Trophoblast cell (in vitro differentiated cells and primary cell): ENCODE measurements around the gene PTGER2.

Experiments
- DNase-seq, 2 donors: peaks; one replicate each; pipeline ENCODE4 v3.0.0-alpha.2; 2016
- H2AFZ ChIP-seq: 2 replicates; pipeline ENCODE4 v1.6.1; 2013; ENCODE audit warnings: low read length, moderate library complexity, mild to moderate bottlenecking; ENCODE audit not compliant: insufficient read depth, poor library complexity
- H2AK5ac ChIP-seq: 2 replicates; pipeline ENCODE4 v1.6.1; 2013; ENCODE audit warnings: mild to moderate bottlenecking, low read length
- H2BK120ac ChIP-seq: 2 replicates; pipeline ENCODE4 v1.6.1; 2013; ENCODE audit warnings: low read length, mild to moderate bottlenecking, moderate library complexity; ENCODE audit not compliant: insufficient read depth, poor library complexity
- H2BK12ac ChIP-seq: 2 replicates; pipeline ENCODE4 v1.6.1; 2013; ENCODE audit warnings: mild to moderate bottlenecking, low read length, moderate library complexity
- H2BK5ac ChIP-seq: 2 replicates; pipeline ENCODE4 v1.6.1; 2013; ENCODE audit warnings: low read length, low read depth, moderate library complexity, mild to moderate bottlenecking; ENCODE audit not compliant: poor library complexity
- H3K14ac ChIP-seq: 2 replicates; pipeline ENCODE4 v1.6.1; 2013; ENCODE audit warnings: mild to moderate bottlenecking, low read length
- H3K18ac ChIP-seq: 2 replicates; pipeline ENCODE4 v1.6.1; 2013; ENCODE audit warnings: mild to moderate bottlenecking, low read length
- H3K23ac ChIP-seq: 2 replicates; pipeline ENCODE4 v1.6.1; 2013; ENCODE audit warnings: low read length
- H3K27ac ChIP-seq: 2 replicates; pipeline ENCODE4 v1.5.1; 2013; ENCODE audit warnings: low read depth, mild to moderate bottlenecking, inconsistent platforms, low read length, moderate library complexity
- H3K27me3 ChIP-seq: 2 replicates; pipeline ENCODE4 v1.6.1; 2013; ENCODE audit warnings: inconsistent platforms, mild to moderate bottlenecking, low read length, moderate library complexity; ENCODE audit not compliant: insufficient read depth
- H3K36me3 ChIP-seq, 2 experiments: 1 replicate in 1 of 2; 2 replicates in 1 of 2; pipeline ENCODE4 v1.6.1; 2013; ENCODE audit warnings: low read length in 2 of 2, mild to moderate bottlenecking in 2 of 2, moderate library complexity in 1 of 2; ENCODE audit not compliant: insufficient read depth in 2 of 2, control insufficient read depth in 1 of 2
- H3K4ac ChIP-seq: 2 replicates; pipeline ENCODE4 v1.6.1; 2013; ENCODE audit warnings: low read depth, mild to moderate bottlenecking, low read length, moderate library complexity
- H3K4me1 ChIP-seq, 2 experiments: 1 replicate in 1 of 2; 2 replicates in 1 of 2; pipeline ENCODE4 v1.6.1; 2013; ENCODE audit warnings: low read length in 2 of 2, mild to moderate bottlenecking in 2 of 2, moderate library complexity in 1 of 2; ENCODE audit not compliant: insufficient read depth in 2 of 2, control insufficient read depth in 1 of 2
- H3K4me2 ChIP-seq: 2 replicates; pipeline ENCODE4 v1.6.1; 2013; ENCODE audit warnings: inconsistent platforms, mild to moderate bottlenecking, low read length, moderate library complexity
- H3K4me3 ChIP-seq: 2 replicates; pipeline ENCODE4 v1.5.1; 2013; ENCODE audit warnings: mild to moderate bottlenecking, low read depth, low read length, inconsistent platforms
- H3K79me1 ChIP-seq: one replicate; pipeline ENCODE4 v1.6.1; 2013; ENCODE audit warnings: low read length
- H3K79me2 ChIP-seq: 2 replicates; pipeline ENCODE4 v1.6.1; 2013; ENCODE audit warnings: low read length, mild to moderate bottlenecking; ENCODE audit not compliant: control insufficient read depth, insufficient read depth, poor library complexity
- H3K9ac ChIP-seq: 2 replicates; pipeline ENCODE4 v1.6.1; 2013; ENCODE audit warnings: mild to moderate bottlenecking, low read length
- H3K9me3 ChIP-seq: 2 replicates; pipeline ENCODE4 v1.6.1; 2013; ENCODE audit warnings: low read depth, mild to moderate bottlenecking, control low read depth, inconsistent platforms, low read length; ENCODE audit not compliant: insufficient read depth
- H4K12ac ChIP-seq: 2 replicates; pipeline ENCODE4 v1.6.1; 2013; ENCODE audit warnings: low read depth, mild to moderate bottlenecking, low read length, moderate library complexity
- H4K8ac ChIP-seq: 2 replicates; pipeline ENCODE4 v1.6.1; 2013; ENCODE audit warnings: low read depth, mild to moderate bottlenecking, low read length, moderate library complexity
- H4K91ac ChIP-seq: one replicate; pipeline ENCODE4 v1.6.1; 2013; ENCODE audit warnings: low read depth, mild to moderate bottlenecking, low read length, moderate library complexity
- whole genome bisulfite sequencing: extraction: QIAGEN DNeasy Blood & Tissue Kit; methylation state at CpG from one replicate; pipeline ENCODE4 v1.1.7; 2013; ENCODE audit warnings: missing lambda C conversion rate; ENCODE audit not compliant: insufficient read length, insufficient coverage; ENCODE audit errors: extremely low coverage; 5-methylcytosine and 5-hydroxymethylcytosine counted together

The PTGER2 gene

DNA sequence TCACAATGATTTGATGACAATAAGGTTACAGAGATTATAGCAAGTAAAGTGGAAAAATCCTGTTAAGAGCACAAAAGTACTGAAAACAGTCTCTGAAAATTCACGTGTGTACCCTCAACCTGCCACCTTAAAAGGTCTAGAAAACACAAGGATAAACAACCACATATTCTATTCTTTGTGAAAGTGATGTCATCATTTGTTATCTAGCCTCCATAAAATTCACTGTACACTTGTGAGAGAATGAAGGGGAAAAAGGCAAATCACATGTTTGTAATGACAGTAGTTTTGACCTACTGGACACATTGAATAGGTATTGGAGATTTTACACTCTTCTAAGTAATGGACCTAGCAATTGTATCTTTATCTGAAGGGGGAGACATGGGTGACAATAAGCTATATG lies 42.6 kb upstream of the PTGER2 start:
- no peak overlapping the region for H4K8ac ChIP-seq
- no peak overlapping the region for H3K14ac ChIP-seq
- H3K4me2 ChIP-seq, result no peak overlapping the region
- no peaks in the 10 kb centered on the region for H3K79me2 ChIP-seq
- H3K4me1 ChIP-seq, result peaks cover 3 to 8% of the 10 kb centered on the region in 2 experiments
- no peak overlapping the region for H3K9ac ChIP-seq
- no peak overlapping the region for H3K23ac ChIP-seq
- H3K18ac ChIP-seq, result no peak overlapping the region
- peaks cover 33% of the 10 kb centered on the region for H3K27me3 ChIP-seq
- peaks cover 2% of the 10 kb centered on the region for H3K9me3 ChIP-seq
- no CpG with 5 or more reads among the region's 1 CpG for WGBS
- no peak overlapping the region for H4K12ac ChIP-seq
- DNase-seq, result no peak
- no peak overlapping the region for H3K4ac ChIP-seq
- no peaks in the 10 kb centered on the region for H3K36me3 ChIP-seq
- H2BK5ac ChIP-seq, result no peak overlapping the region
- no peak overlapping the region for H4K91ac ChIP-seq
- H2AK5ac ChIP-seq, result no peak overlapping the region
- no peak overlapping the region for H2BK120ac ChIP-seq
- no peak overlapping the region for H3K4me3 ChIP-seq
- H3K27ac ChIP-seq, result no peak overlapping the region
- no peak overlapping the region for H2AFZ ChIP-seq
- no peaks in the 10 kb centered on the region for H3K79me1 ChIP-seq
- H2BK12ac ChIP-seq, result no peak overlapping the region

DNA sequence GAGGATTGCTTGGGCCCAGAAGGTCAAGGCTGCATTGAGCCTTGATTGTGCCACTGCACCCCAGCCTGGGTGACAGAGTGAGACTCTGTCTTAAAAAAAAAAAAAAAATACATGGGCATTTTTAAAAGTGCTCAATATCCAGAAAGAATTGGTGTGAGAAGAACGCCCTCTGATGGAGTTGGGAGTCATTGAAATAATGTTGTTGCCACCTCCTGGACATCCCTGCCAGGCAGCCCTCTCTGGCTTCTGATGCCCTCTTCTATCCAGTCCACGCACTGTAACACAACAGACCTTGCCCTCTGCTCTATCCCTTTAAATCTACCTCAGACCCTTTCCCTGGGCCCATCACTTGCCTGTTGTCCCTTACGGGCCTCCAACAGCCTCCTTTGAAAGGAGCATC lies 41.7 kb upstream of the PTGER2 start:
- Histone ChIP-seq H3K79me1 (no peaks in the 10 kb centered on the region), H3K4ac (no peak overlapping the region), H3K18ac (no peak overlapping the region), H2BK120ac (no peak overlapping the region), H3K79me2 (no peaks in the 10 kb centered on the region), H2AFZ (no peak overlapping the region), H4K91ac (no peak overlapping the region), H3K4me1 (peaks cover 3 to 8% of the 10 kb centered on the region in 2 experiments), H3K9me3 (no peaks in the 10 kb centered on the region), H2BK12ac (no peak overlapping the region), H4K12ac (no peak overlapping the region), H3K36me3 (no peaks in the 10 kb centered on the region), H3K23ac (no peak overlapping the region), H3K9ac (no peak overlapping the region), H2BK5ac (no peak overlapping the region), H4K8ac (no peak overlapping the region), H3K4me2 (no peak overlapping the region), H3K27ac (no peak overlapping the region), H2AK5ac (no peak overlapping the region), H3K4me3 (no peak overlapping the region), H3K27me3 (peaks cover 24% of the 10 kb centered on the region), H3K14ac (no peak overlapping the region)
- no peak for DNase-seq
- WGBS, result no CpG with 5 or more reads among the region's 3 CpGs

DNA sequence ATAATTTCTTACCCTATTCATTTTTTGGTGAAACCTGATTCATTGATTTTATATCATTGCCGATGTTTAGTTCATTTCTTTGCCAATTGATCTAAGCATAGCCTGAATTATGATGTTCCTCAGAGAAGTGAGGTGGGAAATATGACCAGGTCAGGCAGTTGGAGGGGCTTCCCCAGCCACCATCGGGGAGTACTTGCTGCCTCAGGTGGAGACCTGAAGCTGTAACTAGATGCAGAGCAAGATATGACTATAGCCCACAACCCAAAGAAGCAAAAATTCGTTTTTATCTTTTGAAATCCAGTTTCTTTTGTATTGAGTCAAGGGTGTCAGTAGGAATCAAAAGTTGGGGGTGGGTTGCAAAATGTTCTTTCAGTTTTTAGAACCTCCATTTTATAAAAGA lies 38.7 kb upstream of the PTGER2 start:
- H3K9ac ChIP-seq, result no peak overlapping the region
- no peaks in the 10 kb centered on the region for H3K27me3 ChIP-seq
- H3K79me2 ChIP-seq, result no peaks in the 10 kb centered on the region
- no CpG with 5 or more reads among the region's 3 CpGs for WGBS
- H3K18ac ChIP-seq, result no peak overlapping the region
- no peak overlapping the region for H4K8ac ChIP-seq
- H3K27ac ChIP-seq, result no peak overlapping the region
- H4K12ac ChIP-seq, result no peak overlapping the region
- no peak overlapping the region for H3K4me2 ChIP-seq
- no peak overlapping the region for H4K91ac ChIP-seq
- H2AK5ac ChIP-seq, result no peak overlapping the region
- no peak overlapping the region for H2BK5ac ChIP-seq
- no peaks in the 10 kb centered on the region for H3K79me1 ChIP-seq
- no peak overlapping the region for H2AFZ ChIP-seq
- no peak overlapping the region for H2BK12ac ChIP-seq
- H3K4me1 ChIP-seq, result peaks cover 0 to 2% of the 10 kb centered on the region in 2 experiments
- H3K23ac ChIP-seq, result no peak overlapping the region
- no peaks in the 10 kb centered on the region for H3K9me3 ChIP-seq
- H3K36me3 ChIP-seq, result no peaks in the 10 kb centered on the region
- no peak overlapping the region for H3K14ac ChIP-seq
- no peak for DNase-seq
- no peak overlapping the region for H3K4me3 ChIP-seq
- H3K4ac ChIP-seq, result no peak overlapping the region
- no peak overlapping the region for H2BK120ac ChIP-seq

DNA sequence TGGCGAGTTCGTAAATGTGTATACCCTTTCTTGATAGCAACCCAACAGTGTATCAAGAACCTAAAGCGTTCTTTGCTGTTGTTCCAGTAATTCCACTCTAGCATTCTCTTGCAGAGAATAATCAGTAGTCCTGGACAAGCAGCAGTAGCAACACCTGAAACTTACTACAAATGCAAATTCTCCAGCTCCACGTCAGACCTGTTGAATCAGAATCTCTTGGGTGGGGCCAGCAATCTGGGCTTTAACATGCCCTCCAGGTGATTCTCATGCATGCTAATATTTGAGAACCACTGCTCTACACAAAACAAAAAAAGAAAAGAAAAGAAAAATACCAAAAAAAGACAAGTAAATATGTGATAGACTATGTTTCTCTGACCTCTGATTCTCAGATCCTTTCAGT lies 36.6 kb upstream of the PTGER2 start:
- no peak overlapping the region for H4K12ac ChIP-seq
- H3K9ac ChIP-seq, result no peak overlapping the region
- no peak overlapping the region for H3K4me2 ChIP-seq
- H3K18ac ChIP-seq, result no peak overlapping the region
- peaks cover 0 to 2% of the 10 kb centered on the region in 2 experiments for H3K4me1 ChIP-seq
- no peak overlapping the region for H3K4me3 ChIP-seq
- H3K27ac ChIP-seq, result no peak overlapping the region
- no peak overlapping the region for H2BK120ac ChIP-seq
- no peak overlapping the region for H4K91ac ChIP-seq
- DNase-seq, result peak in 1 of 2 donors; percentile 4
- H2AFZ ChIP-seq, result no peak overlapping the region
- H2AK5ac ChIP-seq, result no peak overlapping the region
- H3K23ac ChIP-seq, result no peak overlapping the region
- WGBS, result no CpG with 5 or more reads among the region's 4 CpGs
- no peak overlapping the region for H3K14ac ChIP-seq
- no peak overlapping the region for H3K4ac ChIP-seq
- H2BK12ac ChIP-seq, result no peak overlapping the region
- H3K79me1 ChIP-seq, result no peaks in the 10 kb centered on the region
- no peak overlapping the region for H4K8ac ChIP-seq
- no peak overlapping the region for H2BK5ac ChIP-seq
- no peaks in the 10 kb centered on the region for H3K9me3 ChIP-seq
- H3K79me2 ChIP-seq, result no peaks in the 10 kb centered on the region
- no peaks in the 10 kb centered on the region for H3K27me3 ChIP-seq
- H3K36me3 ChIP-seq, result no peaks in the 10 kb centered on the region
